Smooth muscle cell (in vitro differentiated cells): ENCODE measurements around the gene ACSM4. TPM values are rescaled to one million over a fixed set of nuclear protein-coding genes. Genes with fewer than 3 reads are reported as not detected.

Experiments
- DNase-seq: peaks from one replicate; lab custom pipeline; 2025; ENCODE audit not compliant: unreplicated experiment; lab: John Stamatoyannopoulos, UW
- H2AFZ ChIP-seq: fragments of 200-600 bp; sonication (generic); 2 replicates; pipeline ENCODE4 v1.6.0; 2016; ENCODE audit warnings: antibody characterized with exemption, low read depth, mild to moderate bottlenecking
- H3F3A ChIP-seq: fragments of 200-600 bp; sonication (generic); 2 replicates; pipeline ENCODE4 v1.6.0; 2017; ENCODE audit warnings: antibody characterized with exemption, low read depth
- H3K27ac ChIP-seq: fragments of 200-600 bp; sonication (generic); 2 replicates; pipeline ENCODE4 v1.5.1; 2016; ENCODE audit warnings: low read depth, mild to moderate bottlenecking
- H3K27me3 ChIP-seq: fragments of 200-600 bp; sonication (generic); 2 replicates; pipeline ENCODE4 v1.6.1; 2016; ENCODE audit warnings: low read depth, mild to moderate bottlenecking
- H3K36me3 ChIP-seq: fragments of 200-600 bp; sonication (generic); 2 replicates; pipeline ENCODE4 v1.5.1; 2016; ENCODE audit warnings: low read depth
- H3K4me1 ChIP-seq: fragments of 200-600 bp; sonication (generic); 2 replicates; pipeline ENCODE4 v1.5.1; 2016; ENCODE audit warnings: low read depth
- H3K4me2 ChIP-seq: fragments of 200-600 bp; sonication (generic); 2 replicates; pipeline ENCODE4 v1.6.0; 2016; ENCODE audit warnings: mild to moderate bottlenecking
- H3K4me3 ChIP-seq: fragments of 200-600 bp; sonication (generic); 2 replicates; pipeline ENCODE4 v1.5.1; 2016; ENCODE audit warnings: mild to moderate bottlenecking
- H3K79me2 ChIP-seq: fragments of 200-600 bp; sonication (generic); 2 replicates; pipeline ENCODE4 v1.6.0; 2016; ENCODE audit warnings: low read depth, mild to moderate bottlenecking
- H3K9ac ChIP-seq: fragments of 200-600 bp; sonication (generic); 2 replicates; pipeline ENCODE4 v1.6.0; 2016; ENCODE audit warnings: low read depth
- H3K9me3 ChIP-seq: fragments of 200-600 bp; sonication (generic); replicated peaks from 2 replicates; pipeline ENCODE4 v1.5.1; 2016; ENCODE audit warnings: low read depth
- H4K20me1 ChIP-seq: fragments of 200-600 bp; sonication (generic); 2 replicates; pipeline ENCODE4 v1.6.0; 2016; ENCODE audit warnings: low read depth
- CTCF ChIP-seq: fragments of 200-600 bp; sonication (generic); IDR thresholded peaks from 2 replicates; pipeline ENCODE4 v1.5.1; 2017; ENCODE audit warnings: borderline replicate concordance, mild to moderate bottlenecking, antibody characterized with exemption; ENCODE audit not compliant: insufficient read depth, poor library complexity, severe bottlenecking
- WGBS: methylation state at CpG from one replicate; pipeline ENCODE4 v1.1.7; 2016; ENCODE audit warnings: low lambda C conversion rate; 5-methylcytosine and 5-hydroxymethylcytosine counted together
- polyA plus RNA-seq: library from polyadenylated mRNA; unstranded; fragments of >200 nt; fragmentation: Nextera tagmentation; extraction: Ambion mirVana; gene quantifications from 2 replicates; pipeline ENCODE4 v1.2.1, GENCODE V29; 2016
- total RNA-seq: library from RNA; depleted of rRNA; stranded (reverse); fragments of >200 nt; gene quantifications from 2 replicates; pipeline ENCODE4 v1.2.3, GENCODE V29; 2014

The ACSM4 gene, protein sequence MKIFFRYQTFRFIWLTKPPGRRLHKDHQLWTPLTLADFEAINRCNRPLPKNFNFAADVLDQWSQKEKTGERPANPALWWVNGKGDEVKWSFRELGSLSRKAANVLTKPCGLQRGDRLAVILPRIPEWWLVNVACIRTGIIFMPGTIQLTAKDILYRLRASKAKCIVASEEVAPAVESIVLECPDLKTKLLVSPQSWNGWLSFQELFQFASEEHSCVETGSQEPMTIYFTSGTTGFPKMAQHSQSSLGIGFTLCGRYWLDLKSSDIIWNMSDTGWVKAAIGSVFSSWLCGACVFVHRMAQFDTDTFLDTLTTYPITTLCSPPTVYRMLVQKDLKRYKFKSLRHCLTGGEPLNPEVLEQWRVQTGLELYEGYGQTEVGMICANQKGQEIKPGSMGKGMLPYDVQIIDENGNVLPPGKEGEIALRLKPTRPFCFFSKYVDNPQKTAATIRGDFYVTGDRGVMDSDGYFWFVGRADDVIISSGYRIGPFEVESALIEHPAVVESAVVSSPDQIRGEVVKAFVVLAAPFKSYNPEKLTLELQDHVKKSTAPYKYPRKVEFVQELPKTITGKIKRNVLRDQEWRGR
- not detected in 2 replicates for total RNA-seq
- not detected in 2 replicates for polyA plus RNA-seq

DNA sequence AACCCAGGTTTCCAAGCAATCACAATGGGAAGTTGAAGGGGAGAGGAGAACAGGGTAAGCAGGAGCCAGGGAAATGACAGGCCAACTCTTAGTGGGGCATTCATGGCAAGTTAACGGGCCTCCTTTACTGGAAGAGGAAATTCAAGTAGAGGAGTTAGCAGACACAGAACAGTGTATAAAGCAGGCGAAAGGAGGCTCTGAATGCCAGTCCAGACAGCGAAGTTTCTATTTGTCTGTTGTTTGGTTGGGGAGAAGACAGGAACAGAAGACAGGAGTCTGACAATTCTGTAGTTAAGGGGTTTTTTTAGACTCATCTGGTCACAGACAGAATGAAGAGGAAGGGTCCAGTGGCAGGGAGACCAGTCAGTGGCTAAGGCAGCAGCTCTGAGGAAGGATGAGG, at the start of gene ACSM4:
Gene ACSM4 (plus strand): TSS at position 301 of the 400 bp plus-strand sequence. CDS start 260 bp downstream, outside the sequence.
- Histone ChIP-seq H3K9ac (no peak within 1 kb of the TSS), H3K9me3 (no peaks in the 10 kb centered on the region), H3K4me3 (no peak within 1 kb of the TSS), H3F3A (no peaks in the 10 kb centered on the region), H3K36me3 (no peaks in the 10 kb centered on the region), H3K27me3 (no peaks in the 10 kb centered on the region), H3K27ac (no peak within 1 kb of the TSS), H3K79me2 (no peaks in the 10 kb centered on the region), H3K4me1 (no peaks in the 10 kb centered on the region), H2AFZ (no peak within 1 kb of the TSS), H3K4me2 (no peak within 1 kb of the TSS), H4K20me1 (no peaks in the 10 kb centered on the region)
- no peak for TF ChIP-seq CTCF
- DNase-seq, result no peak
- 85% methylated on average over 3 of the region's 3 CpGs for WGBS

- no peaks in the 10 kb centered on the region for H3K79me2 ChIP-seq
Measured at GRCh38 chr12:7259060-7259459, 44.8 kb upstream of the ACSM4 start.

GRCh38 chr12:7264538-7264937, 39.3 kb upstream of the ACSM4 start:
- Histone ChIP-seq H3K27ac (no peak overlapping the region), H3K4me3 (no peak overlapping the region), H3K79me2 (no peaks in the 10 kb centered on the region), H3K9me3 (no peaks in the 10 kb centered on the region), H3K9ac (no peak overlapping the region), H3K4me2 (no peak overlapping the region), H2AFZ (no peak overlapping the region), H3F3A (no peaks in the 10 kb centered on the region), H3K27me3 (no peaks in the 10 kb centered on the region), H3K36me3 (no peaks in the 10 kb centered on the region), H4K20me1 (no peaks in the 10 kb centered on the region), H3K4me1 (no peaks in the 10 kb centered on the region)
- DNase-seq, result no peak
- no peak for TF ChIP-seq CTCF

More at GRCh38 chr12:7259060-7259459, 44.8 kb upstream of the ACSM4 start:
- Histone ChIP-seq H2AFZ (no peak overlapping the region), H3F3A (no peaks in the 10 kb centered on the region), H3K4me1 (no peaks in the 10 kb centered on the region), H3K27ac (no peak overlapping the region), H3K9ac (no peak overlapping the region), H3K9me3 (no peaks in the 10 kb centered on the region), H3K4me3 (no peak overlapping the region), H3K27me3 (no peaks in the 10 kb centered on the region), H4K20me1 (no peaks in the 10 kb centered on the region), H3K4me2 (no peak overlapping the region), H3K36me3 (no peaks in the 10 kb centered on the region)
- 86% methylated on average over 1 of the region's 1 CpG for WGBS
- no peak for DNase-seq
- no peak for TF ChIP-seq CTCF
